HG03108 (cell line): Measurements from ENCODE around the gene NCAPD3.
"Not testable (repeated sequence)": the region's sequence is repeated elsewhere in the genome, so short reads cannot be mapped to it uniquely, and the experiment has no call there.

Source experiments
- ATAC-seq: cut with Tn5 transposase; IDR thresholded peaks from one replicate; pipeline ENCODE4 v1.9.1; 2021; ENCODE audit warnings: moderate library complexity; ENCODE audit not compliant: unreplicated experiment

NCAPD3 gene

GRCh38 chr11:134224710-134225664 lies 1.2 kb upstream of the NCAPD3 start:
- ATAC-seq = peak; percentile 16

GRCh38 chr11:134223121-134223520 lies 646 bp downstream of the NCAPD3 start:
- ATAC-seq = no peak

- ATAC-seq = no peak
Measured at GRCh38 chr11:134216816-134217215, 7.0 kb downstream of the NCAPD3 start.

GRCh38 chr11:134215836-134216235 lies 7.9 kb downstream of the NCAPD3 start:
- ATAC-seq = no peak

GRCh38 chr11:134207538-134208239 lies 16.1 kb downstream of the NCAPD3 start:
- no peak for ATAC-seq

GRCh38 chr11:134206185-134206584 lies 17.6 kb downstream of the NCAPD3 start:
- ATAC-seq = no peak

GRCh38 chr11:134205729-134206128 lies 18.0 kb downstream of the NCAPD3 start:
- no peak for ATAC-seq

- ATAC-seq = no peak
Measured at GRCh38 chr11:134202661-134203060, 21.1 kb downstream of the NCAPD3 start.

- no peak for ATAC-seq
Measured at GRCh38 chr11:134200688-134201087, 23.1 kb downstream of the NCAPD3 start.

GRCh38 chr11:134199531-134199930 lies 24.2 kb downstream of the NCAPD3 start:
- ATAC-seq = no peak

- no peak for ATAC-seq
Measured at GRCh38 chr11:134196756-134197155, 27.0 kb downstream of the NCAPD3 start.

- not testable (repeated sequence) for ATAC-seq
Measured at GRCh38 chr11:134188092-134188491, 35.7 kb downstream of the NCAPD3 start.

GRCh38 chr11:134181707-134182106 lies 42.1 kb downstream of the NCAPD3 start:
- no peak for ATAC-seq

- ATAC-seq = no peak
Measured at GRCh38 chr11:134178032-134178674, 45.6 kb downstream of the NCAPD3 start.

- ATAC-seq = no peak
Measured at GRCh38 chr11:134176284-134176683, 47.5 kb downstream of the NCAPD3 start.

- ATAC-seq = no peak
Measured at GRCh38 chr11:134173296-134173695, 50.5 kb downstream of the NCAPD3 start.

- no peak for ATAC-seq
Measured at GRCh38 chr11:134171951-134172350, 51.8 kb downstream of the NCAPD3 start.

GRCh38 chr11:134170919-134171281 lies 52.9 kb downstream of the NCAPD3 start:
- ATAC-seq = no peak

GRCh38 chr11:134170177-134170918 lies 53.4 kb downstream of the NCAPD3 start:
- no peak for ATAC-seq

- ATAC-seq = no peak
Measured at GRCh38 chr11:134164490-134165370, 59.0 kb downstream of the NCAPD3 start.
